ENCODE measurements around the gene PTX4.

PTX4 gene

GRCh38 chr16:1505073-1505844 lies 16.5 kb upstream of the PTX4 start:
- Histone ChIP-seq H3K36me3 (replicated peaks; ENCODE audit: insufficient read depth, low read length) (peaks cover 2% of the 10 kb centered on the region), H3K27ac (ENCODE audit: low read length) (no peak overlapping the region), H3K9ac (ENCODE audit: low read length) (no peak overlapping the region), H3K4me1 (ENCODE audit: low read length) (no peaks in the 10 kb centered on the region), H3K27me3 (replicated peaks; ENCODE audit: insufficient read depth, low read length) (no peaks in the 10 kb centered on the region), H3K79me2 (ENCODE audit: low read length) (no peaks in the 10 kb centered on the region), H3K4me3 (ENCODE audit: low read length) (no peak overlapping the region), H3K4me2 (ENCODE audit: low read depth, low read length) (no peak overlapping the region), H3F3A (ENCODE audit: insufficient read depth, low read length) (no peaks in the 10 kb centered on the region), H3K9me2 (replicated peaks; ENCODE audit: insufficient read depth, low read length) (no peaks in the 10 kb centered on the region), H2AFZ (ENCODE audit: low read length) (no peak overlapping the region), H4K20me1 (ENCODE audit: insufficient read depth, low read length) (no peaks in the 10 kb centered on the region), H3K9me3 (replicated peaks; ENCODE audit: insufficient read depth, low read length) (no peaks in the 10 kb centered on the region)
- no peak for DNase-seq
- TF ChIP-seq EZH2phosphoT487 (IDR thresholded peaks at IDR 0.05; ENCODE audit: low read length) (no peak), EZH2 (optimal IDR thresholded peaks at IDR 0.05; ENCODE audit: low read depth, low read length) (no peak), CTCF (IDR thresholded peaks at IDR 0.05; ENCODE audit: low read length) (no peak)

DNA sequence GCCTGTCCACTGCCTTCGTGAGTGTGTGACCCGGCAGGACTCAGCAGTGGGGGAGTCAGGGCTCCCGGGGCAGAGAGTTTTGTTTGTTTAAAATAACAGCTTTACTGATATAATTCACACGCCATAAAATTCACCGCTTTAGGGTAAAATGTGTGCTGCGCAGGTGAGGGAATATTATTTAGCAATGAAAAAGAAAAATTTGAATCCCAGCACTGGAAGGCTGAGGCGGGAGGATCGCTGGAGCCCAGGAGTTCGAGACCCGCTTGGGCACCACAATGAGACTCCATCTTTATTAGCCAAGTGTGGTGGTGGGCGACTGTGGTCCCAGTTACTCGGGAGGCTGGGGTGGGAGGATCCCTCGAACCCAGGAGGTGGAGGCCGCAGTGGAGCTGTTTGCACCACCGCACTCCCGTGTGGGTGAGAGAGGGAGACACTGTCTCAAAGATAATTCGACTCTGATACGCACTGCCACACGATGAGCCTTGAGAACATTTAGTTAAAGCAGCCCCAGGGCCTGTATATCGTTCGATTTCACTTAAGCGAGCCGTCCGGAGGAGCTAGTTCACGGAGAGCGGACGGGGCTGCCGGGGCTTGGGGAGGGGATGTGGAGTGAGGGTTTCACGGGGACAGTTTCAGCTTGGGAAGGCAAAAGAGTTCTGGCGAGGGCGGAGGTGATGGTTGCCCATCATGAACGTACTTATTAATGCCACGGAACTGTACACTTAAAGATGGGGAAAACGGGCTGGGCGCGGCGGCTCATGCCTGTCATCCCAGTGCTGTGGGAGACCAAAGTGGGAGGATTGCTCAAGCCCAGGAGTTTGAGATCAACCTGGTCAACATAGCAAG lies 14.6 kb upstream of the PTX4 start:
- Histone ChIP-seq H3K27ac (ENCODE audit: low read length) (no peak overlapping the region), H3F3A (ENCODE audit: insufficient read depth, low read length) (no peaks in the 10 kb centered on the region), H3K4me1 (ENCODE audit: low read length) (no peaks in the 10 kb centered on the region), H2AFZ (ENCODE audit: low read length) (no peak overlapping the region), H3K9me3 (replicated peaks; ENCODE audit: insufficient read depth, low read length) (no peaks in the 10 kb centered on the region), H3K9me2 (replicated peaks; ENCODE audit: insufficient read depth, low read length) (no peaks in the 10 kb centered on the region), H3K4me3 (ENCODE audit: low read length) (no peak overlapping the region), H3K36me3 (replicated peaks; ENCODE audit: insufficient read depth, low read length) (peaks cover 2% of the 10 kb centered on the region), H3K4me2 (ENCODE audit: low read depth, low read length) (no peak overlapping the region), H3K79me2 (ENCODE audit: low read length) (no peaks in the 10 kb centered on the region), H4K20me1 (ENCODE audit: insufficient read depth, low read length) (no peaks in the 10 kb centered on the region), H3K27me3 (replicated peaks; ENCODE audit: insufficient read depth, low read length) (no peaks in the 10 kb centered on the region), H3K9ac (ENCODE audit: low read length) (no peak overlapping the region)
- DNase-seq: no peak
- TF ChIP-seq EZH2 (optimal IDR thresholded peaks at IDR 0.05; ENCODE audit: low read depth, low read length): no peak
- no peak for TF ChIP-seq EZH2phosphoT487 (IDR thresholded peaks at IDR 0.05; ENCODE audit: low read length)
- no peak for TF ChIP-seq CTCF (IDR thresholded peaks at IDR 0.05; ENCODE audit: low read length)

- H3K9ac ChIP-seq (ENCODE audit: low read length): no peak overlapping the region
- H3K27me3 ChIP-seq (replicated peaks; ENCODE audit: insufficient read depth, low read length): no peaks in the 10 kb centered on the region
- H3K4me2 ChIP-seq (ENCODE audit: low read depth, low read length): no peak overlapping the region
- no peak overlapping the region for H2AFZ ChIP-seq (ENCODE audit: low read length)
- no peak for DNase-seq
- H3K4me1 ChIP-seq (ENCODE audit: low read length): no peaks in the 10 kb centered on the region
- H3K9me3 ChIP-seq (replicated peaks; ENCODE audit: insufficient read depth, low read length): no peaks in the 10 kb centered on the region
- peaks cover 2% of the 10 kb centered on the region for H3K36me3 ChIP-seq (replicated peaks; ENCODE audit: insufficient read depth, low read length)
- H3F3A ChIP-seq (ENCODE audit: insufficient read depth, low read length): no peaks in the 10 kb centered on the region
- no peaks in the 10 kb centered on the region for H4K20me1 ChIP-seq (ENCODE audit: insufficient read depth, low read length)
- H3K27ac ChIP-seq (ENCODE audit: low read length): no peak overlapping the region
- H3K9me2 ChIP-seq (replicated peaks; ENCODE audit: insufficient read depth, low read length): no peaks in the 10 kb centered on the region
- H3K4me3 ChIP-seq (ENCODE audit: low read length): no peak overlapping the region
- no peak for TF ChIP-seq CTCF (IDR thresholded peaks at IDR 0.05; ENCODE audit: low read length)
- no peak for TF ChIP-seq EZH2 (optimal IDR thresholded peaks at IDR 0.05; ENCODE audit: low read depth, low read length)
- no peak for TF ChIP-seq EZH2phosphoT487 (IDR thresholded peaks at IDR 0.05; ENCODE audit: low read length)
- H3K79me2 ChIP-seq (ENCODE audit: low read length): no peaks in the 10 kb centered on the region
Observed at GRCh38 chr16:1502092-1503004, 13.6 kb upstream of the PTX4 start.

Data from MM.1S (cell line).